GM21723 (cell line): Measurements from ENCODE around the gene FGF2.
"Not testable (repeated sequence)": the region's sequence is repeated elsewhere in the genome, so short reads cannot be mapped to it uniquely, and the experiment has no call there.

Experiments used
- ATAC-seq: cut with Tn5 transposase; IDR thresholded peaks from one replicate; pipeline ENCODE4 v1.9.1; 2021; ENCODE audit warnings: mild to moderate bottlenecking, moderate library complexity; ENCODE audit not compliant: unreplicated experiment

Gene FGF2

DNA sequence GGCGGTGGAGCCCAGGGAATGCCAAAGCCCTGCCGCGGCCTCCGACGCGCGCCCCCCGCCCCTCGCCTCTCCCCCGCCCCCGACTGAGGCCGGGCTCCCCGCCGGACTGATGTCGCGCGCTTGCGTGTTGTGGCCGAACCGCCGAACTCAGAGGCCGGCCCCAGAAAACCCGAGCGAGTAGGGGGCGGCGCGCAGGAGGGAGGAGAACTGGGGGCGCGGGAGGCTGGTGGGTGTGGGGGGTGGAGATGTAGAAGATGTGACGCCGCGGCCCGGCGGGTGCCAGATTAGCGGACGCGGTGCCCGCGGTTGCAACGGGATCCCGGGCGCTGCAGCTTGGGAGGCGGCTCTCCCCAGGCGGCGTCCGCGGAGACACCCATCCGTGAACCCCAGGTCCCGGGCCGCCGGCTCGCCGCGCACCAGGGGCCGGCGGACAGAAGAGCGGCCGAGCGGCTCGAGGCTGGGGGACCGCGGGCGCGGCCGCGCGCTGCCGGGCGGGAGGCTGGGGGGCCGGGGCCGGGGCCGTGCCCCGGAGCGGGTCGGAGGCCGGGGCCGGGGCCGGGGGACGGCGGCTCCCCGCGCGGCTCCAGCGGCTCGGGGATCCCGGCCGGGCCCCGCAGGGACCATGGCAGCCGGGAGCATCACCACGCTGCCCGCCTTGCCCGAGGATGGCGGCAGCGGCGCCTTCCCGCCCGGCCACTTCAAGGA is at the start of gene FGF2:
TSS of gene FGF2 (plus strand) at position 279 of the 705 bp plus-strand sequence. CDS start at position 623, 344 bp downstream.
- peak; percentile 20 for ATAC-seq

GRCh38 chr4:122776916-122777315 is 49.7 kb upstream of the FGF2 start:
- ATAC-seq, result no peak

DNA sequence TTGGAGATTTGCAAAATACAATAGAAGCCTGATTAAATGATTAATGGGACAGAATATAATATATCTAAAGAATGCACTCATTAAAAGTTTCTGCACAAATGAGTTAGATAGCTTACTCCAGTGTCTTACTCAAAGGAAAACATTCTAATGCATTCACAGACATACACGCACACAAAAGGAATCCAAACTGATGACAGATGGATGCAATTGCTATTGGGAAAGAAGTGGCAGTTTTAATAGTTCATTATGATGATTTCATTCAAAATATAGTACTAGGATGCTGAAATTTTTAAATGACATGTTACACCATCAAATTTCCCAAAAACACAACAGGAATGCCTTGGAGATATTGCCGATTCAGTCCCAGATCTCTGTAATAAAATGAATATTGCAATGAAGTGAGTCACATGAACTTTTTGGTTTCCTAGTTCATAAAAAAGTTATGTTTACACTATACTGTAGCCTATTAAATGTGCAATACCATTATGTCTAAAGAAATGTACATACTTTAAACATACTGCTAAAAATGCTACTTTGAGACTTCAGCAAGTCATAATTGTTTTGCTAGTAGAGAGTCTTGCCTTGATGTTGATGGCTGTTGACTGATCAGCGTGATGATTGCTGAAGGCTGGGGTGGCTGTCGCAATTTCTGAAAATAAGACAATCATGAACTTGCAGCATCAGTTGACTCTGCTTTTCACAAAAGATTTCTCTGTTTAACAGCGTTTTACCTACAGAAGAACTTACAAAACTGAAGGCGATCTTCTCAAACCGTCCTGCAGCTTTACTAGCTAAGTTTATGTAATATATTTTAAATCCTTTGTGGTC is 48.6 kb upstream of the FGF2 start:
- no peak for ATAC-seq

DNA sequence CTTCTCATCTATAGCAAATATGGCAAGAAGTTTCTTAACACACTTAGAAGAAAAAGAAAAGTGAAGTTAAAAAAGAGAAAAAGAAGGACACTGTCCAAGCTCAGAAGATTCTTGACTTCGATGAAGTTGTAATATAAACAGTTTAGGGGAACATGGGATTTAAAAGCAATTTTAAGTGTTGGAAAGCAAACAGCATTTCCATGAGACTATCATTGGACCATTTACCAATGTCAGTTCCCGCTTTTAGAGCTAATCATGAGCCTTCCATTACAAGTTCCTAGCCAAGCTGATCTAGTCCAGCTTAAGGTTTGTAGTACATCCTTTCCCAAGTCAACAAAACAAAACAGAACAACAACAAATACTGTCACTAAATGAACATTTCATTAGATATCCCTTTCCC is 45.1 kb upstream of the FGF2 start:
- ATAC-seq, result no peak

DNA sequence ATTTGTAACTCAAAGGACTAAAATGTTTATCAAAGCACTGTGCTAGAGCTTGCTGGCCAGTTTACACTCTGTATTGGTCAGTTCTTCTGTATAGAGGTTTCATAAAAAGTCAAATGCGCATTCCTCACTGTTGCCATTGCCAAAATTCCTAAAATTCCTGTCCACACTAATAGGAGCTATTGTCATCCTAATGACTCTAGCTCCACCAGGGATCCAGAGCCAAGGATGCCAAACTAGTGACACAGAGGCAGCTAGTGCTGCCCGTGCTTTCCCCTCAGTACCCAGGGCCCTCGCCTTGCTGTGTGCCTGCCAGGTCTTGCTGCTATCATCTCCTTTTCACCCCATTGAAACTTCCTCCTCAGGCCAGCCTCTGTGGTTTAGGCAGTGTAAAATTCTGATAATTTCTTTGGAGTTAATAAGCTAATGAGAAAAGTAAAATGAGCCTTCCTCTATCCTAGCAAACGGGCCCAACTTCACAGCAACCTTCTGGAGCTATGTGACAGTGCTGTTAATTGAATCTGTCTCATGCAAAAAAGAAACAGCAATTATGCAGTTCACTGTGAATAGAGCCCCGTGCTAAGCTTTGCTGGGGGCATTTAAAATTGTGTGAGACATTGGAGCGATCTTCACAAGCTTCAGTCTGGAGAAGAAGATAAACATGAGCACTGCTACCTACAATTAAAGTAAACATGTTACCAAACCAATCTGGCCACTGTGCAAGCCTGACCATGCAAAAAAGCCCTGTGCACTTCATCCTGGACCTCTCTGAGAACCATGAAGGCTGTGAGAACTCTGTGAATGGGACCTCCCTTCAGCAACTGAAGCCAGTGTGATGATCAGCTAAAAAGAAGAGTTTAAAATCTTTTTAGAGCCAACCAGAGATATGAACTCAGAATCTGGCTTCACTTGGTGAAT is 43.1 kb upstream of the FGF2 start:
- ATAC-seq, result no peak

GRCh38 chr4:122784261-122784660 is 42.4 kb upstream of the FGF2 start:
- ATAC-seq, result no peak

- ATAC-seq, result no peak
Observed at GRCh38 chr4:122785099-122785498, 41.5 kb upstream of the FGF2 start.

- ATAC-seq, result not testable (repeated sequence)
Observed at GRCh38 chr4:122786296-122786695, 40.3 kb upstream of the FGF2 start.

GRCh38 chr4:122786920-122787319 is 39.7 kb upstream of the FGF2 start:
- ATAC-seq, result not testable (repeated sequence)

DNA sequence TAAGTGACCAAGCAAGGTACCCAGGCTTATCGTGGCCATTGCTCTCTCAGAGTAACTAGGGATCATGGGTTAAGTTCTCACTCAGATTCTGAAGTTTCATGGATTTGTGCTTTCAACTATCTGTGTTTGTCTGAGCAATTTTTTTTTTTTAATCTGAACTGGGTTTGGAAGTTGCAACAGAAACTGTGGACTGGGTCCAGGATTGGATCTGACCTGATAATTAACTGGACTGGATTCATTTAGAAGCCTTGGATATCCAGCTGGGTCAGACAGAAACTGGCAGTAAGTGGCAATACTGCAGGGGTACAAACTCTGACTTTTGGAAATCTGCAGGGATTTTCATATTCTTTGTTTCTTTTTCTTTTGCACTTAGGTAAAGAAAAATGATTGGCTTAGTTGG is 38.7 kb upstream of the FGF2 start:
- no peak for ATAC-seq

DNA sequence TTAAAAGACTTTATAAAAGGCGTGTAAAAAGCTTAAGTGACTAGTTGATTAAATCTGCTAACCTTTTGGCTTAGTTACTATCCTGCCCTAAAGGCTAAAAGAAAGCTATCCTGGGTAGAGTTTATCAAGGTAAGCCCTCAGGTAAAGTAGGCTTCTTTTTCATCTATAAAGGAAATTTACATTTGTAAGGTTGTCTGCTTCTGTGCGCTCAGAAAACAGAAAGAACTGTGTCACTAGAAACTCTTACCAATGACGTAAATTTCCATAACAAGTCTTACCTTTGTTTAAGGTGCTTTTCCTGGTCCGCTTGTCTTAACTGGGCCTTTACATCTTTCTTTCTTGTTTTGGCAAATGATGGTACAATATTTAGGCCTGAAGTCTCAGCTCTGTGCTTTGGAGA is 37.7 kb upstream of the FGF2 start:
- ATAC-seq, result no peak

DNA sequence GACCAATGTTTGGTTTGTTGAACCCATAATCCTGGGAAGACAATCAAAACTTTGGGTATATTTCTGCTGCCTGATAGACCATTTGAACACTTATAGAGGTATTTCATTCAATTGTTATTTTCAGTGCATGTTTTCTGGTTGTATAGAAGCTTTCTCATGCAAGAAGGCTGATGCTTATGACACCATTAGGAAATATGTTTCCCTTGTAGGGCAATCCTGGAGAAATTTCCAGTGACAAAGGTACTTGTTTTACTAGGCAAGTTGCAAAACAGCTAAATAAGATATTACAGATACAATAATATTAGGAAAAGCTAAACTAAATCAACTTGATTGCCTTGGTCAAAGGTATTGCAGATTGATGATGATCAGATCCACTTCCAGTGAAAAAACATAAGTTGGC is 32.8 kb upstream of the FGF2 start:
- ATAC-seq, result no peak

GRCh38 chr4:122796801-122797404 is 29.7 kb upstream of the FGF2 start:
- no peak for ATAC-seq

- no peak for ATAC-seq
Observed at GRCh38 chr4:122797405-122798094, 29.1 kb upstream of the FGF2 start.

GRCh38 chr4:122798101-122798500 is 28.5 kb upstream of the FGF2 start:
- peak; percentile 52 for ATAC-seq

GRCh38 chr4:122798917-122799316 is 27.7 kb upstream of the FGF2 start:
- no peak for ATAC-seq

DNA sequence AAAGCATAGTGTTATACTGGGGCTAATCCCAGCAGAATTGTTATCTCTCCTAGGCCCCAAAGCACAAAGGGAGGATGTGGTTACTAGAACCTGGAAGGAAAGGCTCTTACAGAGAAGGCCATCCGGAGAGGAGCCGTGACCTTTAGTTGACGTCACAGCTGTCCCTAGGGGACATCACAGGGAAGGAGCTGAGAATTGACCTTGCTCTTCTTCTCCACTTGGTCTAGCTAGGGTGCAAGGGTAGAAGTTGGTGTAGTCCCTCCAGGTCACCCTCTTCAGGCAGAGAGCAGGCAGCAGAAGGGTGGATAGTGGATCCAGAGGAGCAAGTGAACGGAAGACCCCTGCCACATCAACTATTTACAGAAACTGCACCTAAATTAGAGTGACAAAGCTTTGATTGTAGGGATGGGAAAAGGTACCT is 22.8 kb upstream of the FGF2 start:
- ATAC-seq, result no peak

DNA sequence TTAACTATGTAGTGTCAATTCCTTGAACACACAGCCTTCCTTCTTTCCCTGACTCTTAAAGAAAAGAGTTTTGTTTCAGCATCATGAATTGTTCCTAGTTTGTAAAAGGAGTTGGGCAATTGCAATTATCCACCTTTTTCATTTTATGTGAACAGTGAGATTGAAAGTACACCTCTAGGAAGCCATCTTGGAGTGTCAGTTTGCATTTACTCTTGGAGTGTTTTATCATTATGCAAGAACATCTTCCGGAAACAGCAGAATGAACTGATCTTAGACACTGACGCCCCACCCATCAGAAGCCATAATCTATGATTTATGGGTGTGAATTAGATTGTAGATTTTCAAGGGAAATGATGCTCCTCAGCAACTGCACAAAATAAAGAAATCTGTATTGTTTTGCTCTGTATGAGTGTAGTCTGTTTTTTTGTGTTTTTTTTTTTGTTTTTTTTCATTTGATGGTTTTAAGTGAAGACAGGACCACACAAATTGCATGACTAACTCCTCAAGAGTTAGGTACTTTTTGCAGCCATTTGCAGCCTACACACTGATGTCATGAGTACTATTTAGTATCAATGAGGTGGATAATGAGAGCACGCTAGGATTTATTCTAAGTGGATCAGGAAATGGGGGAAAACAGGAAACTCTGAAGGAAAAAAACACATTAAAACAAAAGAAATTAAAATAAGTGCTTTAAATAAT is 19.5 kb upstream of the FGF2 start:
- ATAC-seq, result no peak

DNA sequence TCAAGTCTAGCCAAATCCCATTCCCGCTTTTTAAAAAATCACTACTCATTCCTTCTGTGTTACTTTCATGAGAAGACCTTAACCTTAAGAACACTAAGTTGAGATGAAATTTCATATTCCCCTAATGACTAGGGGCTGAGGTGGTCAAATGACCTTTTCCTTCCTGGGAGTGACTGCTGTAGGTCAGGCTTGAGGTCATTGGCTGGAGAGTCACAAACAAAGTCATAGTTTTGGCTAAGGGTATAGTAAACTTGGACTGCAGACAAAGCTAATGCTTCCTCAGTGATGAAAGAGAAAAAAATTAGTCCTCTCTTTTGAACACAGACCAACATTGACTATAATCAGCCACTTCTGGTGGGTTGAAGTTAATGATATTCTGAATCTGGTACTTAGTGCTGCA is 16.0 kb upstream of the FGF2 start:
- no peak for ATAC-seq

GRCh38 chr4:122811781-122812180 is 14.8 kb upstream of the FGF2 start:
- not testable (repeated sequence) for ATAC-seq
